Hematopoietic multipotent progenitor cell treated with erythropoietin and hydrocortisone succinate and interleukin-3 and kit ligand, for 6 days (in vitro differentiated cells): ENCODE data around the gene OGFOD2.

ENCODE experiments used
- DNase-seq: peaks from one replicate; pipeline ENCODE4 v3.0.0-alpha.2; 2015

The OGFOD2 gene

DNA sequence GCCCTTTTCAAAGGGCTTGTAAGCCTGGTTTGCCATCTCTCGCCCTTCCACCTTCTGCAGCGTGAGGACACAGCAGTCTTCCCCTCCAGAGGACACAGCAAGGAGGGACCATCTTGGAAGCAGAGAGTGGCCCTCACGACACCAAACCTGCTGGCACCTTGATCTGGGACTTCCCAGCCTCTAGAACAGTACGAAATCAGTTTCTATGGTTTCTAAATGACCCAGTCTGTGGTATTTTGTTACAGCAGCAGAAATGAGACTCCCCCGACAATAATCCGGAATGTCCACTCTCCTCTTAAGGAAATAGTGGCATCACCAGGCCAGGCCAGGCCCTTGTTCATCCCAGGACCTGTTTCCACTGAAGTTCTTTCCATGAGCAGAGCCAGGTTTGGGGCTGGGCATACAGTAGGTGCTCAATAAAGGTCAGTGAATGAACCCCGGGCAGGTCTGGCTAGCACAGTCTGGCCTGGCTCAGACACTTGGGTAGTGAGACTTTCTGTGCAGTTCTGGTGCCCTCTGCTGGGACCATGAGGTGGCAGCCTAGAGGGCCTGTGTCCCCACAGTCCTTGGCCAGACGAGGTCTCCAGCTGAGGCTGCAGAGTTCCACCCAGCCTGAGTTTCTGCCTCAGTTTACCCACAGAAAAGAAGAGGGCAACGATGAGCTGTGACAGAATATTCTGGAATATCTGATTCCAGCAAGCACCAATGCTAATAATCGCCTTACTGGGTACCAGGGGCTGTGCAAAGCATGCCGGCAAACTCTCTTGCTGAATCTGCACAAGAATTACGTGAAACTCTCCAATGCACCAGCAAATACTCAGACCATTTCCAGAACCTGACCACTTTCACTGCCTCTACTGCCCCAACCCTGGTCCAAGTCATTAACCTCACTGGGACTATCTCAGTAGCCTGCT, 22.8 kb upstream of the OGFOD2 start:
- peak; percentile 90 for DNase-seq

DNA sequence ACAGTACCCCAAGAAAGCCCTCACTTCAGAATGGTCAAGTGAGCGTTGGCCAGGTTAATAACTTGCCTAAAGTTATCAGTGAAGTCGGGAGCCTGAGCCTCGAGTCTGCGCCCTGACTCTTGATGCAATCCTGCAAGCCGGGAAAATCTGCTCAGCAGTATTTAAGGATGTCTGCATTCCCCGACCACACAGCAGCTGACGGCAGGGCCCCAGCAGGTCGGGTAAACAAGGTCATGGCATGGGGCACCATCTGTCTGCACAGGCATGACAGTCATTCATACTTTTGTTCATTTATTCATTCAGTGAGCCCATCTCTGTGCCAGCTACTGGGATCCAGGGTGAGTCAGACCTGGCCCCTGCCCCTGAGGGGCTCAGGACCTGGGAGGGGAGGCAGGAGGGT, 19.9 kb upstream of the OGFOD2 start:
- no peak for DNase-seq

DNA sequence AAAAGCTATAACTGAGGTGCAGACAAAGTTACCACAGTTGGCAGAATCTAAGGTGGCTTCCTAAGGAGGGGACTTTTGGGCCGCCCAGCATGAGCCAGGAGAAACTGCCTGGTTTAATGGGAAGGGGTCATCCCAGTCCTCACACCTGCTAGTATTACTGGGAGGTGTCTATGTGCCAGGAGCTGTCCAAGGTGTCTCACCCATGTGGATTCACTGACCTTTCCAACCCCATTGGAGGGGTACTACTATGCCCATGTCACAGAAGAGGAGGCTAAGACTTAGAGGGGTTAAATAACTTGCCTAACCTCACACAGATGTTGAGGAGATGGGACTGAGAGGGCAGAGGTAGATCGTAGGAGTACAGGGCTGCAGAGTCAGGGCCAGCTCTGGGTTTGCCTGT, 19.0 kb upstream of the OGFOD2 start:
- no peak for DNase-seq

DNA sequence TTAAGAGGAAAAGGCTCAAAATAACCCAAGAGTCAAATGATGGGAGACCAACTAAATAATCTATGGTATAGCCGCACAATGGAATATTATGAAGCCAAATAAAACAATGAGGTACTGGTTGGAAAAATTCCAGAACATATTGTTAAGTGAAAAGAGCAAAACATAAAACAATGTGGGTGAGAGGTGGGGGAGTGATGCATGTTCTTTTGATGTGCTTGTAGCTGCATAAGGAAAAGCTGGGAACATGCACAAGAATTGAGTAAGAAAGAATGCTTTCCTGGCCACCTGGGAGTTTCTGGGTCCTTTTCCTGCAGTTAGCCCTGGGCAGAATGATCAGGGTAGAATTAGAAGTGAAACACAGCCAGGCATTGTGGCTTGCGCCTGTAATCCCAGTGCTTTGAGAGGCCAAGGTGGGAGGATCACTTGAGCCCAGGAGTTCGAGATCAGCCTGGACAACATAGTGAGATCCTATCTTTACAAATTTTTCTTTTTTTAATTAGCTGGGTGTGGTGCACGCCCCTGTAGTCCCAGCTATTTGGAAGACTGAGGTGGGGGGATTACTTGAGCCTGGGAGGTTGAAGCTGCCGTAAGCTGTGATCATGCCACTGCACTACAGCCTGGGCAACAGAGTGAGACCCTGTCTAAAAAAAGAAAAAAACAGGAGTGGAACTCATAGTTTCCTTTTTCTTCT, 16.7 kb upstream of the OGFOD2 start:
- no peak for DNase-seq

DNA sequence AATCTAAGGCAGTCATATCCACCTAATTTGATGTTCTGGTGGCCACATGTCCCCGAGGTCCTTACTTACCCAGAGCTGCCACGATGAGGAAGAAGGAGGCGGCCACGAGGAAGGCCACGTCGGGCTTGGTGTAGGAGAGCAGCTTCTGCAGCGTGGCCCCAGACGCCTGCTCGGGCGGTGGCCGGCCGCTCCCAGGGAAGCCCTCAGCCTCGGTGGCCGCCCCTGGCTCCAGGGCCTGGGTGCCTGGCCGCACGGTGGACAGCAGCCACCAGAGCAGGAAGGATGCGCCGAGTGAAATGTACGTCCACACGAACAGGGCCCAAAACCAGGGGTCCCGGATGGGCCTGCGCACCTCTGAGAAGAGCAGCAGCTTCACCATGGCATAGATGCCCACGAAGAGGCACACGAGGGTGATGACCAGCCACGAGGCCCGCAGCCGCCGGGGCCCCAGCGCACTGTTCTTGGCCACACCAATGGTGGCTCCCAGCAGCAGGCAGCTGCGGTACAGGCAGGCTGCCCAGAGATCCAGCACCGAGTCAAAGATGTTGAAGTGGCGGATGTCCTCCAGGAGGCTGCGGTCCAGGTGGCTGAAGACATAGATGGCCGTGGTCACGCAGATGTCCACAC, 15.4 kb upstream of the OGFOD2 start:
- no peak for DNase-seq

DNA sequence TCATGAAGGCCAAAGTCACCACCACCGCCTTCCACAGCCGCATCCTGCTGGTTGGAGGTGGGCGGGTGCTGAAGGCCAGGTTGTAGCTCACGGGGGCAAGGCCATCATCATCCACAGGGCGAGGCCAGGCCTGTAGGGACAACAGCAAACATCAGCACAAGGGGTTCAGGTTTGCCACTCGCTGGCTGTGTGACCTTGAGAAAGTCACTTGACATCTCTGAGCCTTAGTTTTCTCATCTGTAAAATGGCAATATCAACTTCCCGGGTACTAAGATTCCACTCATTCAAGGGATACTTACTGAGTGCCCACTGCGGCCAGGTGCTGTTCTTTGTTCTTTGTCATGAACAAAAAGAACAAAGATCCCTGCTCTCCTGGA, 14.9 kb upstream of the OGFOD2 start:
- no peak for DNase-seq

DNA sequence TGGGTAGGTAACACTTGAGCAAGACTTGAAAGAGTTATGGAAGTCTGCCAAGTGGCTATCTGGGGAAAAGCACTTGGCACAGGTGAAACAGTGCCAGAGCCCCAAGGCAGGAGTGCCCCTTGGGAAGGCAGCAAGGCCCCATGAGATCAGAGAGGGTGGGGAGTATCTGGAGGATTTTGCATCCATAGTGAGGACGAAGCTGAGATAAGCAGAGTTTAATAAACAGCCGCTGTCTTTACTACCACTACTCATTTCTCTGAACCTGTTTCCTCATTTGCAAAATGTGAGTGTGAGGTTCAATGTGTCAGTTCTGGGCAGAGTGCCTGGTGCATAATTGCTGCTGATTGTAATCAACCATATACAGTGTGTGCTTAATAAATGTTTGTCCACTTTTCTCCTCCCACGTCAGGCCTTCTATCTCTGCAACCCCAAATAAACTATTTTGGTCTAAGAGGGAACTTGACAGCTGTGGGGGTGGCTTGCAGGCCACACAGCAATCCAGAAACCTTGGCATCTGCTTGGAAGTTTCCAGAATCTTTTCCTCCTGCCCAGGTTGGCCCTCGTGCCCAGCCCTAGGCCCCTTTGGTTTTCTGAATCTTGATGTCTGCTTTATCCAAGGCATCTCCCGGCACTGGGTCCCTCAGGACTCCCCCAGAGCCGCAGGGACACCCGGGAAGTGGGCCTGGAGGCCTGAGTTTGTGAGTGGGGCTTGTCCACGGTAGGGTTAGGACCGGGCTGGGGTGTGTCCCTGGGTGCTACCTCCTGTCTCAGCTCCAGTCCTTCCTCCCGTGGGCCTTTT, 13.3 kb upstream of the OGFOD2 start:
- DNase-seq = peak; percentile 66

DNA sequence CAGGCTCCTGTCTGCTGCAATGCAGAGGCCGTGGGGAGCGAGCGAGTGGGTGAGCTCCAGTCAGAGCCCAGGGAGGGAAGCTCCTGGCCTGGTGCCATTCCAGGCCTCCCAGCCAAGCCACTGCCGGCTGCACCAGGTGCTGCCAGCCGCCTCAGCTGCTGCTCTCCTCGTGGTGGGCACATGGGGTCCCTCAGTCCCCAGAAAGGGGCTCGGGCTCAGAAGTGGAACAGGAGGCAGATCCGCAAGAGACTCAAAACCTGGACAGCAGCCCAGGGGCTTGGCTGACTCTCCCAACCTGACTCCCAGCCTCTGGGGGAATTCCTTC, 11.1 kb upstream of the OGFOD2 start:
- DNase-seq = no peak

DNA sequence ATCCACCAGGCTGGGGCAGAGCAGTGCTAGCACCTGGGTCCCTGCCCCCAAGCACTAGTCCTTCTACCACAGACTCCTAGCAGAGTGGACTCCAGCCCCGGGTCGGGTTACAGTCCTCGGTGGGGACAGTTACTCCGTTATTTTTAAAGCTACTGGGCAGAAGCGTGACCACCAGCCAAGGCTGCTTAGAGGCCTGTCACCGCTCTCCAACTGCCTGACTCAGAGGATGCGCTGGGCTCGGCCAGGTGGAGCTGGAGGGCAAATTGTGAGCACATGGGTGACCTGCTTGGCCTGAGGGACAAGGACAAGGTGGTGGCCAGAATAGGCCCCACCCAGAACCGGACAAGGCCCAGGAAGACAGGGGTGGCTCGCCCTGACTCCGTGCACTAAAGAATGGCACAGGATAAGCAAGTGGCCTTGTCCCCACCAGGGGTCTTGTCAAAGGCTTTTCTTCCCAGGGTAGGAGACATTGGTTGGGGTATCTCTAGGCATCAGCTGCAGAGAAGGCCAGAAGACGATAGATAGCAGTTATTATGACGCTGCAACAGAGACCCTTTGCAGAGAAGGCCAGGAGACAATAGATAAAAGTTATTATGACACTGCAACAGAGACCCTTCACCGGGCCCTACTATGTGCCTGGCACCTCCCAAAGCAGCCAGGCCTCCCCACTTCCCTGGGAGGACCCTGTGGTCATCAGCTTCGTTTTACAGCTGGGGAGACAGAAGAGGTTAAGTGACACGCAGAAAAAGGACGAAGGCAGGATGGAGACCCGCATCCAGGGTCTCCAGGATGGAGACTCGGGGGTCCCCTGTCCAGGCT, 10.4 kb upstream of the OGFOD2 start:
- DNase-seq = peak; percentile 72

DNA sequence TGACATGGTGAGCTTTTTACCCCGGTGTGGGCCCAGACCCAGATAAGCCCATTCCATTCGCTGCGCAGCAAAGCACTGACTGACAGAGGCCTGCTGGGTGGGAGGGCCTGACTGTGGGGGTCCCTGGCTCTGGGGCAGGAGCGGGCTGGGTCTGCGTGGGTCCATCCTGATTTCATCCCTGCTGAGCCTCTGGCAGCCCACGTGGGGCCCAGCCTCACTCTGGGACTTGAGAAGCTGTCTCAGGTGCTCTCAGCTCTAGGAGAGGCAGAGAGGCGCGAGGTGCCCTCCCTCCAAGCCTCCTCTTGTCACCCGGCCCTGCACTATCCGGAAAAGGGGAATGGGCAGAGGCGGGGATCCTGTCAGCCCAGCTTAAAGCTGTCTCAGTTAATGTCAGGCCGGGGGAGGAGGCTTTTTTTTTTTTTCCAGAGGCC, 9.7 kb upstream of the OGFOD2 start:
- DNase-seq = no peak

DNA sequence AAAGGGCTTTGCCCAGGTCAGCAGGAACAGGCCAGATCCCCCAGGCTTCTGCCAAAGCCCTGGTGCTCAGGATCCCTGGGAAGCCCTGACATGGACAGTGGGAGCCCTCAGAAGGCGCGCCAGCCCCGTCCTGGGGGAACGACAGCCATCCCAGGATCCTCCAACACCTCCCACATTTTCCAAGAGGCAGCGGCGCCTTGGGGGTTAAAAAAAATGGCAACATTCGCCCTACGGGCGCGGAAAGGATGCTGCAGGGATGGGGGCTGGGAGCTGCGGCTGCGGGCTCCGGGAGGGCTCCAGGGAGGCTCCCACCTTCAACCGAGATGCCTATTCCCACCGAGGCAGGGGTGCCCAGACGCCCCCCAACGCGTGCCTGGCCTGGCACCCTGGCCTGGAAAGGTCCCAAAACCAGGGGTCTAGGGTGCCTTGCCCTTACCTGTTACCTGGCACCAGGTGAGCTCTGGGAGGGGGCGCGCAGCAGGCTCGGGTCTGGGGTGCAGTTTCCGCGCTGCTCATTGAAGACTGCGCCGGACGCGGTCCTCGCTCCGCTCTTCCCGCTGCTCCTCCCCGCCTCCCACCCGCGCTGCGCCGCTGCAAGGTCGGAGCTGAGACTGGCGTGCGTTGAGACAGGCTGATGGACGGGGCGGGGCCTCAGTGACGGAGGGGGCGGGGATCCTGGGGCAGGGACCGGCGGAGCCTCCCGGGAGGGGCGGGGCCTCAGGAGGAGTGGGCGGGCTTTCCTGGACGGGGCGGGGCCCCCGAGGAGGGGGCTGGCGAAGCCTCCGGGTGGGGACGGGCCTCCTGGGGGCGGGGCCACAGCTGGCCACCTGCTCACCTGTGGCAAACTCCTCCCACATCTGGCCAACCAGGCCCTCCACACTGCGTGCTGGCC, 8.9 kb upstream of the OGFOD2 start, which contains the start of gene ABCB9:
ABCB9 (minus strand) TSS at position 613 of the 892 bp plus-strand sequence. CDS start 6,228 bp downstream, outside the sequence.
- DNase-seq = peak; percentile 96

DNA sequence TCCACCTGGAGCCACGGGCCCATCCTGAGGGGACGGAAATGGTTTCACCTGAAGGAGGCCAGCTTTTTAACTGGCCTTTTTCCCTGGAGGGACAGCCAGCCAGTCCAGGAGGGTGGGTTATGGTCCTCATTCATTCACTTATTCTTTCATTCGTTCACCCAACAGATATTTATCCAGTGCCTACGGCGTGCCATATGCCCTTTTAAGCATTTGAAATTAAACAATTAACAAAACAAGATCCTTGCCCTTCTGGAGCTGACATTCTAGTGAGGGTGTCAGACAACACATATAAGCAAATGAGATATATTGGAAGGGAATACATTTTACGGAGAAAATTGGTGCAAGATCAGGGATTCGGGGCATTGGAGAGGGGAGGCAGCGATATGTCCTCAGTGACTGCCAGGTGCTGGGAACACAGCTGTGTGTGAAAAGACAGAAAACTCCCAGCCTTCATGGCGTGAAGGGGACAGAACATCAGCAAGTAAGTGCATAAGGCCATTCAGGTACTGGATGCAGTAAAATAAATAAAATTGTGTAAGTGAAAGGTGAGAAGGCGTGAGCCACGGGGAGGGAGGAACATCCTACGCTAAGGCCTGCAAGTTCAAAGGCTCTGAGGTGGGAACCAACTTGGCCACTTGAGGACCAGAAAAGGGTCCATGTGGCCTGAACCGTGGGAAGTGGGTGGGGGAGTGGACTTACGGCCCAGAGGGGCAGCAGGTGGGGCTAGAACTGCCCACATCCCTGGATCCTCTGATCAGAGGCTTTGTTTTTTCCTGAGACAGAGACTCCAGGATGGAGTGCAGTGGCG, 8.1 kb upstream of the OGFOD2 start:
- DNase-seq = no peak

DNA sequence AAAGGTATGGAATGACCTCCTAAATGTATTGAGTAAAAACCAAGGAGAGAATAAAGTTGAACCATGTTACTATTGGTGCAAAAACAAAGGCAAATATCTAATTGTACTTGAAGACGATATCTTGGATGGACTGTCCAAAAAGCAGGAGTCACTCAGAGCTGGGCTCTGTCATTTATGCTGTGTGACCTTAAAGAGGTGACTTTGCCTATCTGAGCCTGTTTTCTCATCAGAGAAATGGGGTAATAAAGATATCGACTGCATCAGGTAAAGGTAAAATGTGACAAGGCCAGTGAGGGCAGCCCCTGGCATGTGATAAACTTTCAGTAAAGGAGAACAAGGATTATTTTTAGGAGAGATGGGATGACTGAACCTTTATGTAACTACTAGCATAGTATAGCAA, 6.9 kb upstream of the OGFOD2 start:
- no peak for DNase-seq

DNA sequence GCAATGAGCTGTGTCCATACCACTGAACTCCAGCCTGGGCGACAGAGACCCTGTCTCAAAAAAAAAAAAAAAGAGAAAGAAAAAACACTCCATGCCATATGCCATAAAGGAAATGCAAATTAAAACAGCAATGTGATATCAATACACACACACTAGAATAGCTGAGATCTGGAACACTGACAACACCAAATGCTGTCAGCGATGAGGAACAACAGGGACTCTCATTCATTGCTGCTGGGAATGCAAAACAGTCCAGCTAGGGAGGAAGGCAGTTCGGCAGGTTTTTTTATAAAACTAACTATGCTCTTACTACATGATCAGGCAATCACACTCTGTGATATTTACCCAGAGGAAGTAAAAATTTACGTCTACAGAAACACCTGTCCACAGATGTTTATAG, 5.4 kb upstream of the OGFOD2 start:
- DNase-seq = peak; percentile 31

DNA sequence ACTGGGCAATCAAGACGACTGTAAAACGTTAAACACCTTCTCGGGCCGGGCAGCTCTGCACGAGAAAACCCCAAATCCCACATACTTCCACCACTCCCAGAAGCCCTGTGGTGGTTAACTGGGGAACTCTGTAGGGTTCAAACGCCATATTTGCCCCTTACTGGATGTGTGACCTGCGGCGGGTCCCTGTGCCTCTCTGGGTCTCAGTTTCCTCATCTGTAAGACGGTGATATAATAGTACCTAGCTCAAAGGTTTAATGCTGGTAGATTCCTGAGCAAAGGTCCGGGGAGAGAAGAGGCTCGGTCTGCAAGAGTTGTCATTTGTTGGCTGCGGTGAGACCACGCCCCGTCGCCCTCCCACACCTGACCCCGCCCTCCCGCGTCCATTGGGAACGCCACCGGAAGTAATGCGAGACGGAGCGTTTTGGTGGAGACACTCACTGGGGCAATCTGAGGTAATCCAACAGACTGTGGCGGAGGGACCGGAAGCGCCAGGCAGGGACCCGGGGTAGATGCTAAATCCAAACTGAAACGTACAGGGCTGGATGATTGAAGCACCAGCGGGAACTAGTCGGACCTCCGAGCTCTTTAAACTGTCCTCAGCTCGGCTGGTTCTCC, 661 bp upstream of the OGFOD2 start:
- peak; percentile 99 for DNase-seq

DNA sequence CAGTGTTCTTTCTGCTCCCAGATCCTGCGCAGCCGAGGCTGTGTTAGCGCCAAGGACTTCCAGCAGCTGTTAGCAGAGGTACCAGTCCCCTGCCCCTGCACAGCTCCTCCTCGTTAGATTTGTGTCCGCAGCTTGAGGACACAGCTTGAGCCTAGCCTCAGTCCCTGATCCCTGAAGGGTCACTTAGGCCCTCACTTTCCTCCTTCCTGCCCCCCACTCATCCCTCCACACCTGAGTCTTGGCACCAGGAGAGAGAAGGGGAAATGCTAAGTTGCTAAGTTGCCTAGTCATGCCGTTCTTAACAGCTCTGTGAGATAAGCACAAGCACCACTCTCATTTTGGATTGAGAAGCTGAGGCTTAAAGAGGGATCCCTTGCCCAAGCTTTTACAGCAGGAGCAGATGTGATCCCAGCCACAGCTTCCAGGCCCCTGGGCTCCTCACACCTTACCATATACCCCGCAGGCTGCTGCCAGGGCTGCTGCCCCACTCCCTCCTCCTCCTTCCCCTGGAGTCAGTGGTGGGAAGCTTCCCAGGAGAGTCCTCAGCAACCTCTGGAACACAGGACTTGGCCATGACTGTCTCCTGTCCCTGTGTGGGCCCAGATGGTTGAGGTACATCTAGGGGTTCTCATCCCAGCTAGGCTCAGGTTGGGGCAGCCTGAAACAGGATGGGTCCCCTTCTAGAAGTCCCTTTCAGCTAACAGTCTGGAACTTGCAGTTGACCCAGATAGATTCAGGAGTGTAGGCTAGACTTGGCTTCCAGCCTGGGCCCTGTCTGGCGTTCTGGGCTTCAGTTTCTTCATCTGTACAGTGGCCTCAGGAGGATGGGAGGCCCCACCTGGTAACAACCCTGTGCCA, 975 bp downstream of the OGFOD2 start:
- peak; percentile 77 for DNase-seq

DNA sequence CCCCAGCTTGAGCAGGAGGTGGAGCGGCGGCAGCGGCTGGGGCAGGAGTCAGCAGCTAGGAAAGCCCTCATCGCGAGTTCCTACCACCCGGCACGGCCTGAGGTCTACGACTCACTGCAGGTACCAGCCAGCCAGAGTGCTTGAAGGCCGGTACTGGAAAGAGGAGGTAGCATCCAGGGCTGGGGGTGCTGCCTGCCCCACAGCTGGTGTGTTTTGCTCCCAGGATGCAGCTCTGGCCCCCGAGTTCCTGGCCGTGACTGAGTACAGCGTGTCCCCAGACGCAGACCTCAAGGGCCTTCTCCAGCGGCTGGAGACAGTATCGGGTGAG, 1.6 kb downstream of the OGFOD2 start:
- no peak for DNase-seq

DNA sequence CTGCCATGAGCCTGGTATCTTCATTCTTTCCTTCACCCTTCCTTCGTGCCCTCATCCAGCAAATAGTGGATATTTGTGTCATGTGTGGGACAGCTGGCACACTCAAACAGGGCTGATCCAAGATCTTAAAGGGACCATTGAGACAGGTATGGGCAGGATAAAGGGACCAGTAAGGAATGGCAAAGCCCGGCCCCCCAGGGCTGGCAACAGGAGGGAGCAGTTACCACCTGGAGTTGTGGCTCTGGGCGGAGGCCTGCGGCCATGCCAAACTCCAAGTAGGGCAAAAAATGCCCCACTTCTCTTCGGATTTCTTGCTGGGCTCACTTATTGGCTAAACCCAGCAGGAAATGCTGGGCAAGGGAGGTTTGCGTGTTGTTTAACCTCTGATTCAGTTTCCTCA, 2.1 kb downstream of the OGFOD2 start:
- no peak for DNase-seq
